ENCODE data around the gene OR52K2. TPM values are rescaled to one million over a fixed set of nuclear protein-coding genes. Genes with fewer than 3 reads are reported as not detected.
"Not testable (repeated sequence)": the region's sequence is repeated elsewhere in the genome, so short reads cannot be mapped to it uniquely, and the experiment has no call there.

OR52K2 gene
- total RNA-seq, result not detected in 2 replicates
- long read RNA-seq, result 0 reads

- no peaks in the 10 kb centered on the region for H3K36me3 Mint-ChIP-seq (ENCODE audit: unreplicated experiment)
- no peaks in the 10 kb centered on the region for H3K9me3 Mint-ChIP-seq (ENCODE audit: unreplicated experiment)
- TF ChIP-seq, protein P1, sequence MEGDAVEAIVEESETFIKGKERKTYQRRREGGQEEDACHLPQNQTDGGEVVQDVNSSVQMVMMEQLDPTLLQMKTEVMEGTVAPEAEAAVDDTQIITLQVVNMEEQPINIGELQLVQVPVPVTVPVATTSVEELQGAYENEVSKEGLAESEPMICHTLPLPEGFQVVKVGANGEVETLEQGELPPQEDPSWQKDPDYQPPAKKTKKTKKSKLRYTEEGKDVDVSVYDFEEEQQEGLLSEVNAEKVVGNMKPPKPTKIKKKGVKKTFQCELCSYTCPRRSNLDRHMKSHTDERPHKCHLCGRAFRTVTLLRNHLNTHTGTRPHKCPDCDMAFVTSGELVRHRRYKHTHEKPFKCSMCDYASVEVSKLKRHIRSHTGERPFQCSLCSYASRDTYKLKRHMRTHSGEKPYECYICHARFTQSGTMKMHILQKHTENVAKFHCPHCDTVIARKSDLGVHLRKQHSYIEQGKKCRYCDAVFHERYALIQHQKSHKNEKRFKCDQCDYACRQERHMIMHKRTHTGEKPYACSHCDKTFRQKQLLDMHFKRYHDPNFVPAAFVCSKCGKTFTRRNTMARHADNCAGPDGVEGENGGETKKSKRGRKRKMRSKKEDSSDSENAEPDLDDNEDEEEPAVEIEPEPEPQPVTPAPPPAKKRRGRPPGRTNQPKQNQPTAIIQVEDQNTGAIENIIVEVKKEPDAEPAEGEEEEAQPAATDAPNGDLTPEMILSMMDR (IDR thresholded peaks at IDR 0.05), result no peak
- H3K27me3 Mint-ChIP-seq (ENCODE audit: unreplicated experiment), result no peaks in the 10 kb centered on the region
- no peak for DNase-seq (ENCODE audit: extremely low spot score, unreplicated experiment)
- H3K4me3 Mint-ChIP-seq (ENCODE audit: unreplicated experiment), result no peak within 1 kb of the TSS
- no peak within 1 kb of the TSS for H3K27ac Mint-ChIP-seq (ENCODE audit: unreplicated experiment)
- H3K4me1 Mint-ChIP-seq (ENCODE audit: unreplicated experiment), result no peaks in the 10 kb centered on the region
Measured at GRCh38 chr11:4448995-4449394, at the start of gene OR52K2. Gene OR52K2 (plus strand): TSS chr11:4449295. CDS start chr11:4449340, 45 bp downstream.

DNA sequence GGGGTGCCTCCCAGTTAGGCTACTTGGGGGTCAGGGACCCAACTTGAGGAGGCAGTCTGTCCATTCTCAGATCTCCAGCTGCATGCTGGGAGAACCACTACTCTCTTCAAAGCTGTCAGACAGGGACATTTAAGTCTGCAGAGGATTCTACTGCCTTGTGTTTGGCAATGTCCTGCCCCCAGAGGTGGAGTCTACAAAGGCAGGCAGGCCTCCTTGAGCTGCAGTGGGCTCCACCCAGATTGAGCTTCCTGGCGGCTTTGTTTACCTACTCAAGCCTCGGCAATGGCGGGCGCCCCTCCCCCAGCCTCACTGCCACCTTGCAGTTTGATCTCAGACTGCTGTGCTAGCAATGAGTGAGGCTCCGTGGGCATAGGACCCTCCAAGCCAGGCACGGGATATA lies 42.9 kb upstream of the OR52K2 start:
- H3K4me3 Mint-ChIP-seq (ENCODE audit: unreplicated experiment); DNase-seq (ENCODE audit: extremely low spot score, unreplicated experiment); H3K27ac Mint-ChIP-seq (ENCODE audit: unreplicated experiment); H3K4me1 Mint-ChIP-seq (ENCODE audit: unreplicated experiment); H3K9me3 Mint-ChIP-seq (ENCODE audit: unreplicated experiment); H3K36me3 Mint-ChIP-seq (ENCODE audit: unreplicated experiment); H3K27me3 Mint-ChIP-seq (ENCODE audit: unreplicated experiment): not testable (repeated sequence)

DNA sequence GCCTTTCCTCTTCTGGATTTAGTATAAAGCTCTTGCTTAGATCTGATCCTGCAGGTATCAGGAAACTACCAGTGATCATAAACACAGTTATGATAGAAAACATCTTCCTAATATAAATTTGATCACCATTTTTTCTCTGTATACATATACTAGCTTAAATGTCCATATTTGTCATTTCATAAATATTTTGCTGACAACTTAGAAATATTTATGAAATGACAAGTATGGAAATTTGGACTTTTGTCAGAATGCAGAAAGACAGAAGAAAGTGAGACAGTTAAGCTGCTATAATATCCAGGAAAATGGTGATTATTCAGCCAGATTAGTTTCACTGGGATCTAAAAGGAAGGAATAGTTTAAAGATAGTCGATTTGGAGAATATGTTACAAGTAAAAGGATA lies 32.8 kb upstream of the OR52K2 start:
- no peaks in the 10 kb centered on the region for H3K4me1 Mint-ChIP-seq (ENCODE audit: unreplicated experiment)
- no peak for DNase-seq (ENCODE audit: extremely low spot score, unreplicated experiment)
- H3K9me3 Mint-ChIP-seq (ENCODE audit: unreplicated experiment), result no peaks in the 10 kb centered on the region
- H3K4me3 Mint-ChIP-seq (ENCODE audit: unreplicated experiment), result no peak overlapping the region
- peaks cover 18% of the 10 kb centered on the region for H3K27me3 Mint-ChIP-seq (ENCODE audit: unreplicated experiment)
- H3K27ac Mint-ChIP-seq (ENCODE audit: unreplicated experiment), result no peak overlapping the region
- TF ChIP-seq, protein P1 (IDR thresholded peaks at IDR 0.05), result no peak
- no peaks in the 10 kb centered on the region for H3K36me3 Mint-ChIP-seq (ENCODE audit: unreplicated experiment)

DNA sequence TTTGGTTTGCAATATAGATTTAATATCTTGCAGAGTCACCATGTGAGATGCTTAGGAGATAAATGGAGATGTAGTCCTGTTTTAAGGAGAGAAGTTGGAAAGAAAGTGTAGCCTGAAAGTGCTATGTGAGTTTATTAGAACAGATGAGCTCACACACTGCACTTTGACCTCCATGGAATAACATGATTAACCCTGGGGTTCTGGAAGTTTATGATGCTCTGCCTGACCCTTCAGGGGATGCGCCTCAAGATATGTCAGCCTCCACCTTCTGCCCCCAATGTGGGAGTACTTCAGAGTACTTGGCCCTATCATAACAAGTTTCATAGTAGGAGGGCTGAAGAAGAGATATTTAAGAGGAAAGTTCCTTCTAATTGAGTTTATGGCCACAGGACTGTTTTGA lies 32.3 kb upstream of the OR52K2 start:
- TF ChIP-seq, protein P1 (IDR thresholded peaks at IDR 0.05), result no peak
- Mint-ChIP-seq H3K4me1 (ENCODE audit: unreplicated experiment) (no peaks in the 10 kb centered on the region), H3K9me3 (ENCODE audit: unreplicated experiment) (no peaks in the 10 kb centered on the region), H3K27me3 (ENCODE audit: unreplicated experiment) (peaks cover 18% of the 10 kb centered on the region), H3K4me3 (ENCODE audit: unreplicated experiment) (no peak overlapping the region), H3K36me3 (ENCODE audit: unreplicated experiment) (no peaks in the 10 kb centered on the region), H3K27ac (ENCODE audit: unreplicated experiment) (no peak overlapping the region)
- DNase-seq (ENCODE audit: extremely low spot score, unreplicated experiment), result no peak

DNA sequence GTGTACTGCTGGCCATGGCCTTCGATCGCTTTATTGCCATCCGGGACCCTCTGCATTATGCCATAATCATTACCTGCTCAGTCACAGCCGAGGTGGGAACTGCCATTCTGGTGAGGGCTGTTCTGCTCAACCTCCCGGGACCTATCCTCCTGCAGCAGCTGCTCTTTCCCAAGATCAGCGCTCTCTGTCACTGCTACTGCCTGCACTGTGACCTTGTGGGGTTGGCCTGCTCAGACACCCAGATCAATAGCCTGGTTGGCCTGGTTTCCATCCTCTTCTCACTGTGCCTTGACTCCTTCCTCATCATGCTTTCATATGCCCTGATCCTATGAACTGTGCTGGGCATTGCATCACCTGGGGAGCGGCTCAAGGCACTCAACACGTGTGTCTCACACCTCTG lies 30.7 kb upstream of the OR52K2 start:
- Mint-ChIP-seq H3K4me3 (ENCODE audit: unreplicated experiment) (no peak overlapping the region), H3K4me1 (ENCODE audit: unreplicated experiment) (no peaks in the 10 kb centered on the region), H3K9me3 (ENCODE audit: unreplicated experiment) (no peaks in the 10 kb centered on the region), H3K27me3 (ENCODE audit: unreplicated experiment) (peaks cover 14% of the 10 kb centered on the region), H3K27ac (ENCODE audit: unreplicated experiment) (no peak overlapping the region), H3K36me3 (ENCODE audit: unreplicated experiment) (no peaks in the 10 kb centered on the region)
- DNase-seq (ENCODE audit: extremely low spot score, unreplicated experiment), result no peak
- TF ChIP-seq, protein P1 (IDR thresholded peaks at IDR 0.05), result no peak

DNA sequence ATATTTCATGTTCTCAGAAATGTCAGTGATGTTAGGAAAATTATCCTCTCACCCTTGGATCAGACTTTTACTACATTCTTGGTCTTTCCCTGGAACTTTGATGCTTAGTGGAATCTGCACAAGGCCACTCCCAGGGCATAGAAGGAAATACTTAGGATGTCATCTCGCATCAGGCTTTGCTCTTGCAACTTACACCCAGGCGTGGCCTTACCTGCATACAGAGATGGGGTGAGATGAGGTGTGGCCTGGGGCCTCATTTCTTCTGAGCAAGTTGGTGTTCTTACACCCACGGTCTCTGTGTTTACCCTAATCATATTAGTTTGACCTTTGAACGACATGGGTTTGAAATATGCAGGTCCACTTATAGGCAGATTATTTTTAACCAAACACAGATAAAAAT lies 19.0 kb upstream of the OR52K2 start:
- TF ChIP-seq, protein P1 (IDR thresholded peaks at IDR 0.05), result no peak
- H3K4me1 Mint-ChIP-seq (ENCODE audit: unreplicated experiment), result no peaks in the 10 kb centered on the region
- H3K27ac Mint-ChIP-seq (ENCODE audit: unreplicated experiment), result no peak overlapping the region
- H3K36me3 Mint-ChIP-seq (ENCODE audit: unreplicated experiment), result no peaks in the 10 kb centered on the region
- DNase-seq (ENCODE audit: extremely low spot score, unreplicated experiment), result no peak
- H3K27me3 Mint-ChIP-seq (ENCODE audit: unreplicated experiment), result peaks cover 4% of the 10 kb centered on the region
- H3K4me3 Mint-ChIP-seq (ENCODE audit: unreplicated experiment), result no peak overlapping the region
- no peaks in the 10 kb centered on the region for H3K9me3 Mint-ChIP-seq (ENCODE audit: unreplicated experiment)
